DND-41 (cell line): ENCODE measurements around the gene ATAD5.

ENCODE experiments used
- EZH2 ChIP-seq: IDR thresholded peaks from 3 replicates; pipeline ENCODE4 v1.6.1; 2012; ENCODE audit warnings: borderline replicate concordance, low read depth, mild to moderate bottlenecking, moderate library complexity, low read length, inconsistent platforms; ENCODE audit not compliant: severe bottlenecking
- TF ChIP-seq, protein P1 (sequence below): IDR thresholded peaks from 2 replicates; pipeline ENCODE4 v1.5.1; 2012; ENCODE audit warnings: borderline replicate concordance, low read length, moderate library complexity, mild to moderate bottlenecking; ENCODE audit not compliant: poor library complexity, severe bottlenecking; ENCODE audit errors: extremely low read depth

DNA sequence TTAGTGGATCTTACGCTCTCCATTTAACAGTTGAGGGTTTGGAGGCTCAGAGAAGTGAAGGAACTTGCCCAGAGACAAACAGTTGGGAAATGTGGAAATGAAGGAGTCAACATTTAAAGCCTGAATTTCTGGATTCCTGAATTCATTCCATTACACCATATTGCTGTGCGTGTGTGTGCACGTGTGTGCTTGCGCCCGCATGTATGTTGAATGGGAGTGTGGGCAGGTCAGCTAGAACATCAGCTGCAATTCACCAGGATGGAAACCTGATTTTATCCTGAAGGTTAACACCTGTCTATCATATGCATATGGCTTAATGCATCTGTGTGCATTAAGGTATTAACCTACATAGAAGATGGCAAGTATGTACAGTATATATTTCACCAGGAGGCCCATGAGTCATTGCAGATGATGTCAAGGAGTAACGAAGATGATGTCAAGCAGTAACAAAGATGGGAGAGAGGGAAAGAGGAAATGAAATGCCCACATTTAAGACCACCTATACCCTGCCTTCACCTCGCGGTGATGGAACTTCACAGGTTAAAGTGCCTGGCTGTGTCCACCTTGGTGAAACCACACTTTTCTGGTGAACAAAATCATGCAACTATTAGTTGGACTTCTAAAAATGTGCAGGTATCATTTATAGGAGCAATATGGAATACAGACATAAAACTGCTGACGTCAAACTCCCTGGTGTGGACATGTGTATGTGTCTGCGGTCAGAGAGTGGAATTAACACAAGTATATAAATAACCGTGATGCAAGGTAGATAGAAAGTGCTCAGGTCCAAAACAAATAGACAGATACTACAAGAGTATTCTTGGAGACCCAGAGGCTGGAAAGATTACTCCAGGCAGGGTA is 89.1 kb downstream of the ATAD5 start:
- TF ChIP-seq, protein P1, sequence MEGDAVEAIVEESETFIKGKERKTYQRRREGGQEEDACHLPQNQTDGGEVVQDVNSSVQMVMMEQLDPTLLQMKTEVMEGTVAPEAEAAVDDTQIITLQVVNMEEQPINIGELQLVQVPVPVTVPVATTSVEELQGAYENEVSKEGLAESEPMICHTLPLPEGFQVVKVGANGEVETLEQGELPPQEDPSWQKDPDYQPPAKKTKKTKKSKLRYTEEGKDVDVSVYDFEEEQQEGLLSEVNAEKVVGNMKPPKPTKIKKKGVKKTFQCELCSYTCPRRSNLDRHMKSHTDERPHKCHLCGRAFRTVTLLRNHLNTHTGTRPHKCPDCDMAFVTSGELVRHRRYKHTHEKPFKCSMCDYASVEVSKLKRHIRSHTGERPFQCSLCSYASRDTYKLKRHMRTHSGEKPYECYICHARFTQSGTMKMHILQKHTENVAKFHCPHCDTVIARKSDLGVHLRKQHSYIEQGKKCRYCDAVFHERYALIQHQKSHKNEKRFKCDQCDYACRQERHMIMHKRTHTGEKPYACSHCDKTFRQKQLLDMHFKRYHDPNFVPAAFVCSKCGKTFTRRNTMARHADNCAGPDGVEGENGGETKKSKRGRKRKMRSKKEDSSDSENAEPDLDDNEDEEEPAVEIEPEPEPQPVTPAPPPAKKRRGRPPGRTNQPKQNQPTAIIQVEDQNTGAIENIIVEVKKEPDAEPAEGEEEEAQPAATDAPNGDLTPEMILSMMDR = no peak
- no peak for TF ChIP-seq EZH2
